Left lobe of liver (tissue), 2 donors: ENCODE measurements around the gene THAP11. TPM values are rescaled to one million over a fixed set of nuclear protein-coding genes. Genes with fewer than 3 reads are reported as not detected.

Experiments
- ATAC-seq: fragments of 200-7000 bp; cut with Tn5 transposase; one replicate; pipeline ENCODE4 v1.9.1; 2020; ENCODE audit warnings: mild to moderate bottlenecking, moderate library complexity
- DNase-seq: peaks from one replicate; pipeline ENCODE4 v3.0.0-alpha.2; 2020; ENCODE audit warnings: low spot score
- total RNA-seq: library from RNA; stranded (reverse); gene quantifications from one replicate; pipeline ENCODE4 v1.2.1, GENCODE V29; 2021
- donor health status: DM: no; HTN: no; CAD: no; lungs with moderate emphysema.
- donor health status: DM: no; HTN: yes; CAD: no.

Gene THAP11
- total RNA-seq: 12.8 TPM

DNA sequence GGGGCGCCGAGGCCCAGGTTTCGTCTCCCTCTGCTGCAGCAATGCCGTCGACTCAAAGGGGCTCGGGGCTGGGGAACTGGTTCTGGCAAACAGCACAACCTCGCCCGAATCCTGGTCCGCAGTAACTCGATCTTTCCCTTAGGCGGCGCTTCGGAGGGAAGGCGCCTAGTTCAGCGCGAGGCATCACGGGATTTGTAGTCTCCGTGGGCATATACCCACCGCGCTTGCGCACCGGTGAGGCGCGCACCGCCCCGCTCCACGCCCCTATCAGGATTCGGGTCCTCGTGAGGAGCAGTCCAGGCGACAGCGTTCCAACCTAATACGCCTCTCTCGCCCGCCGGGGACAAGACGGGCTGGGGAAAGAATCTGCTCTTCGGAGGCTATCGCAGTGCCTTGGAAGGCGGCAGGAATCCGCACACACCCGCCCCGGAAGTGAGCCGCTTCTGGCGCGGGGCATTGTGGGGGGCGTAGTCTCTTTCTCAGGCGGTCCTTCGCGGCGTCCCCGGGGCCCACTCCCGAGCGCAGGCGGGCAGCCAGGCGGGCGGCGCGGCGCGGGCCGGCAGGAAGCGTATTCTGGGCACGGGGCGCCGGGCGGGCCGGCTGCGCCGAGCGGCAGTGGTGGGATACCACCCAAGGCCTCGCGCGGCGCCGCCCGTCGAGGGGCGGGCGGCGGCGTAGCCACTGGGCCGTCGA is at the start of gene THAP11:
THAP11 (plus strand) TSS at position 505 of the 693 bp plus-strand sequence. CDS start 235 bp downstream, outside the sequence.
- ATAC-seq (peak; percentile 74), DNase-seq (peak; percentile 95)

DNA sequence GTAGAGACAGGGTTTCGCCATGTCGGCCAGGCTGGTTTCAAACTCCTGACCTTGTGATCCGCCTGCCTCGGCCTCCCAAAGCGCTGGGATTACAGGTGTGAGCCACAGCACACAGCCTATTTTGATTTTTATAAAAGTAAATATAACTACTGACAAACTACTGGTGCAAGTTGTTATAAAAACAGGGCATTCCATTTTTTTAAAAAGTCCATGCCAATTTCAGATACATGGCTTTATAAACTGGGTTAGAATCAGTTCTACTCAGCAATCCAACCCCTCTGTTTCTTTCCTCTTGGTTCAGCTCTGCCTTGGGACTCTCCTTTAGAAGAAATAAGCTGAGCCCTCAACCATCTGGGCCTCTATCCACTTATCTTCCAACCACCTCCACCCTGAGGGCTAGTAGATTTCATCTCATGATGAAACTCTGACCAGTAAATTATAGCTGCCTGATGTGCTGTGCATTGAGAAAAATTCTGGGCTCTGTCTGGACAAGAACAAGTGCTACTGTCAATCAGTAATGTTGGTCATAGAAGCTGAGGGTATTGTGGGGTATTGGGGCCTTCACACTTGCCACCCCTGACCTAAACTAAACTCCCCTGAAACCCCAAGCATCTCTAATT is 45.9 kb upstream of the THAP11 start:
- ATAC-seq (no peak), DNase-seq (no peak)

DNA sequence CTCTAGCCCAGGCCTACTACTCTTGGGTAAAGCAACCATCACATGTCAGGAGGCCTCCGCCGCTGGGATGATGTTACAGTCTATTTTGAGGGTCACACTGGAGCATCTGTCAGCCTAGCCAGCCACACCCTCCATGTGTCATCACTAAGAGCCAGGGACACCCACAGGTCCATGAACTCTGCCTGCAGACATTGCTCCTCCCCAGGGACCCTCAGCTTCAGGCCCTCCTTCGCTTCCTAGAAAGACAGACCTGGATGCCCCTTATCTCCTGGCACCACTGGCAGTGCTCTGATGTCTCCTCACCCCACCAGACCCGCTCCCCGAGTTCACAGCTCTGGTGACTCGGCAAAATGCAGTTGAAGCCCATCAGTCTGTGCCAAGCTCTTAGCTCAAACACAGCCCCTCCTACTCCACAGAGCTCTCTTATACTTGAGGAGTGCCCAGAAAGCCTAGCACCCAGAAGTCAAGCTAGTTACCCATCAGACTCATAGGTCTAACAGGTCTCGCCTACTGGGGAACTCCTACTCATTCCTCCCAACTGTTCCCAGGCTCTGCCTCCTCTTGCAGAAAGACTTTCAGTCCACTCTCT is 41.7 kb upstream of the THAP11 start:
- DNase-seq: no peak
- ATAC-seq: no peak

DNA sequence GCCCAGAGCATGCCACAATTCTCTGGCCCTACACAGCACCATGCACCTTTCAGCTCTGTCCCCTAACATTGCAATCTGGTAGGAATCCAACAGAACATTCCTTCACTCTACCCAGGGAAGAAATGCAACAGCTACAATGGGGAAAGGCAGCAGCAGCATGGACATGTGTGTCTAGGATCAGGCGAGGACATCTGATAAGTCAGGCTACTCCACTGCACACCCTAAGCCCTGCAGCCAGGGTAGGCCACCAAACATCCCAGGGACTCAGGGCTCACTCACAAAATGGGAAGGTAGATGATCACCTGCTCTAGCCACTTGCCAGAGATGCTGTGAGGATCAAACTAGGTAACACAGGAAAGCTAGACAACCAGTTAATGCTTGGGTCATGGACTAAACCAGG is 40.9 kb upstream of the THAP11 start:
- ATAC-seq (no peak), DNase-seq (no peak)

DNA sequence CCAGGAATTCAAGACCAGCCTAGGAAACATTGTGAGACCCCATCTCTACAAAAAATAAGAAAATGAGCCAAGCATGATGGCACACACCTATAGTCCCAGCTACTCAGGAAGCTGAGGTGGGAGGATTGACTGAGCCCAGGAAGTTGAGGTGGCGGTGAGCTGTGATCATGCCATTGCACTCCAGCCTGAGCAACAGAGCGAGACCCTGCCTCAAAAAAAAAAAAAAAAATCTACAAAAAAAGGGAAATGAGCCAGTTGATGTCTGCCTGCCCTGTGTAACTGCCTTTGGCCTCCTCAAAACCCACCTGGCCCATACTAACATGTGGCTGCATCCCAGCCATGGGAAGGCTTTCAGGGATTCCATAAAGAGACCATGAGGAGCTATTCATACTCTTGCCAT is 40.2 kb upstream of the THAP11 start:
- no peak for ATAC-seq

DNA sequence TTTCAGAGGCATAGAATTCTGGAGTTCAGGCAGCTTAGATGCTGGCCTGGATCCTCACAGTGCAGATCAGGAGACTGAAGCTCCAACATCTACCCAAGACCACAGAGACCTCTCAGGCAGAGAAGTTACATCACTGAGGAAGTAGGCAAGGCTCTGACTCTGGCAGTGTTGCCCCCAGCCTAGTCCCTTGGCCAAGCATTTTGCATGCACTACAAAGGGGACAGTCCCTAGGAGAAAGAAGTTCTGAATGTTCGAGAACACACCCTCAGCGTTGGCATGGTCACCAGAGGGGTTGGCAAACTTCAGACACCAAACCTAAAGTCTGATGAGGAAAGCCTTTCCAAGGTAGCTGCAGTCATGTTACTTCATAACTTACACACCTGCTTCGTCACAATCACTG is 38.2 kb upstream of the THAP11 start:
- ATAC-seq: no peak
- DNase-seq: no peak

More for the DNA sequence above, 40.2 kb upstream of the THAP11 start:
- DNase-seq: no peak

DNA sequence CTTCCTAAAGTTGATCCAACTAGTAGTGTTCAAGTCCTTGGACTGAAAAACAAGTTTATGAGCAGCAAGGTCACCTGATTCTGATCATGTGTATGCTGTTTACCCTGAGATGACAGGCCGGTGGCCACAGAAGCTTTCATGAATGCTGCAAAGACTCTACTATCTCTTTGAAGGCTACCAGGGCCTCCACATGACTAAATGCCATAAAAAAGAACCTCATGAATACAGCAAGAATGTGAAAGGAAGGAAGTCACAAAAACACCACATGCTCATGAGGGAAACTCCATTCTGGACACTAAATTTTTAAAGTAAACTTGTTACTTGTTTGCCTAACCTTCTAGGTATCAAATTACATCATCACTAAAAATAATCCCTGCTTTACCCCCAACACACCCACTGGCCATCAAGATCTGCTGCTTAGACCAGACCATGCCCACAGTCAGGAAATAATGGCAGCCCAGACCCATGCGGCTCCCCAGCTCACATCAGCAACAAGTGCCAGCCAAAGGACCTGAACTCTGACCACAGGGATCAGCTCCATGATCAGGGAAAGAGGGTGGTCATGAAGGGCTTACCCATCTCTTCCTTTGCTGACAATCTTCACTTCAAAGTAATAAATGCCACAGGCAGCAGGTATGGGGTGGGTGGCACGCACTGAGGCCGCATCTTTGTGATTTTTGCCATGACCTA is 37.1 kb upstream of the THAP11 start:
- ATAC-seq (peak; percentile 9), DNase-seq (peak; percentile 58)

DNA sequence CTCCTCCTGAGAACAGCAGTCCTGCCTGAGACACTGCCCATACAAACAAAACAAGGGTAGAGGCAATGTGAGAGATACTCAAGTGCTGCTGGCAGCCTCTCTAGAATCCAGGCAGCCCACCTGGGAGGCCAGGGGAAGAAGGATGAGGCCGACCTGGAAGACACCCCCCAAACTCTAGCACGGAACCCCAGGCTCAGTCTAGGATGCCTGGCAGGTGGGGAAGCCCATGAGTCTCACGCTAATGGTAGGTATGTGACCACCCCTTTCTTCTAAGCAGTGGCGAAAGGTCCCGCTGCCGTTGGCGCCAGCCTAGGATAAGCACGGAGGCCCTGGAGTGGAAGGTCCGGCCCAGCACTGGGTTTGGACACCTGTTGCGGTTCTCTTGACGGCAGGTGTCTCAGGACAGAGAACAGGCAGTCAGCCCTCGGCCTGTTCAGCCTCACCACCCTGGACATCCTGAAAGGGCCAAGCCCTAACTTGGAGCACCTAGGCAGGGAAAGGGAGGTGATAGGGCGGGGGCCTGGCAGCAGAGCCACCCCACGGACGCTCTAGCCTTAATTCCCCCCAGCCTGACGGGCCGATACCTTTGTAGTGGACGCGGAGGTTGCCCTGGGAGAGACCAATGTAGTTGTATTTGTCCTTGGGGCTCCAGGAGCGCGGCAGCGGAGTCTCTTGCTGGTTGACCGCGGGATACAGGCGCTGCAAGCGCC is 36.2 kb upstream of the THAP11 start:
- DNase-seq: peak; percentile 54
- peak; percentile 2 for ATAC-seq

DNA sequence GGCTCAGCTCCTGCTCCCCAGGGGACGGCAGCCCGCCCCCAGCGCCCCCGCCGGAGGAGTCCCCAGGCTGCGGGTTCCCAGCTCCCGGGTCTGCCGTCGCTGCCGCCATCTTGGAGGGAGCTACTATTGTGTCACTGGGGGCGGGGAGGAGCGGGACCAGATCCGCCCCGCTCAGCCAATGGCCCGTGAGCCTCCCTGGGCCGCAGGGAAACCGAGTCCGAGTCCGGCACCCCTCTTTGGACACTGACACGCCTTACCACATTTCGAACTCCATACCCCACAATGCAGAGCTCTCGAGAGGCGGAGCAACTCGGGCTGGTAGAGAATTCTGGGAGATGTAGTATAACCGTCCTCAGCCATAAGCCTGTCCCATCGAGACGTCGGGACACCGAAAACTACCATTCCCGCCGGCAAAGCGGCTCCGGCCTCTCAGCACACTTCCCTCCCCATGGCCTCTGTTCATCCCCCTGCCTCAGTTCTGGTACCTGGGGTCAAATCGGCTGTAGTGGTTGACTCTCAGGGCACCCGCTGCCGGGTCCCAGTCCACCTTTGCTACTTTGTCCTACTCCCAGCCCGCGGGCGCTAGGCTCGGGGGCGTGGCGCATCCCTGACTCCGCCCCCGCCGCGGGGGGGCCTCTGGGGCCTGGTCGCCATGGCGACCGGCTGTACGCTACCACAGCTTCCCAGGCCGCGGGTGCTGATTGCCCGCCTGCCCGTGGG is 35.5 kb upstream of the THAP11 start, which contains the start of the genes RANBP10 and TSNAXIP1:
RANBP10 (minus strand) TSS at position 133 of the 720 bp plus-strand sequence; CDS start at position 109, 24 bp downstream.
TSNAXIP1 (plus strand) TSS at position 462 of the 720 bp plus-strand sequence. CDS start 261 bp downstream, outside the sequence.
- peak; percentile 98 for DNase-seq
- ATAC-seq: peak; percentile 89

DNA sequence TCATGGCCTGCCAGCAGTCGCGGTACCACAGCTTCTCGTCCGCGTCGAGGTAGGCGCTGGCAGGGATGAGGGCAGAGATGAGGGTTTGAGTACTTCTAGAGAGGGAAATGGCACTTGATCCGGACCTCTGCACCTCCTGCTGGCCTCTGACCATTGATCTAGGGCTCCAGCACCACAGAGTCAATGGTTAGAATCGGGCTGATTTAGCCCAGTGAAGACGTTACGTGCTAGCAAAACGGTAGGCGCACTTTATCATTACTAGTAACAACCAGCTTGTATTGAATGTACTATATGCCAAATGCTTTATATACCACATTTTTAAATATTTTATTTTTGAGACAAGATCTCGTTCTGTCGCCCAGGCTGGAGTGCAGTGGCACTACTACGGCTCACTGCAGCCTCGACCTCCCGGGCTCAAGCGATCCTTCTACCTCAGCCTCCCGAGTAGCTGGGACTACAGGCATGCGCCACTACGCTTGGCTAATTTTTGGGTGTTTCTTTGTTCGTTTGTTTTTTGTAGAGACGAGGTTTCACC is 34.9 kb upstream of the THAP11 start:
- ATAC-seq (no peak), DNase-seq (no peak)

DNA sequence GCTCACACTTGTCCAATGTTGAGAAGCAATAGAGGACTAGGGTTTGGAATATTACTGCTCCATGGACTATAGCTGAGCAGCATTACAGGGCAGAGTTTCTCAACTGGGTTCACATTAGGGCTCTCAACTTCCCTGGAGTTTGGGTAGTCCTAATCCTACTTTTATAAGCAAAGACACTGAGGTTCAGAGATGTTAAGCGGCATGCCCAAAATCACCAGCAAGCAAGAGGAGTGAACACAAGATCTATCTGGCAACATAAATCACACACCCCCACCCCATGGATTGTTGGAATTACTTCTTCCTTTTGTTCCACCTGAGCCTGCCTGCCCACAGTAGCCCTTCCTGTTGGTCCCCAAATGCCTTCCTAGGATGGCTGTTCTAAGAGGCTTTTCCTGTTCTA is 30.2 kb upstream of the THAP11 start:
- no peak for DNase-seq
- ATAC-seq: no peak

DNA sequence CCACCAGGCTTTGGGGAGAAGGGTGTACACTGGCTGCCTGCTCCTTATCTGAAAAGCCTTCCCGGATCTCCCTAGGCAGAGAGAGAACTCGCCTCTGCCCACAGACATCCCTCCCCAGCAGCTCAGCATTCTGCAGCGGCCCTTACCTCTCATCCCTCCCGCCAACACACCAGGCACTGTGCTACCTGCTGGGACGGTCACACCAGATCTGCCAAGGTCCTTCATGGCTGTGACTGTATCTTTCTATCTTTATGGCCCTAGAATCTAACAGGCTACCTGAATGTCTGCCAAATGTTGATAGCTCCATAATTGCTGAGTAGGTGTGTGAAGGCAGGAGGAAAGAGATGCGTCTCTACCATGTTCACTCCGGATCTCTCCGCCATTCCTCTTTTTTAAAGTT is 27.6 kb upstream of the THAP11 start:
- ATAC-seq (no peak), DNase-seq (no peak)

DNA sequence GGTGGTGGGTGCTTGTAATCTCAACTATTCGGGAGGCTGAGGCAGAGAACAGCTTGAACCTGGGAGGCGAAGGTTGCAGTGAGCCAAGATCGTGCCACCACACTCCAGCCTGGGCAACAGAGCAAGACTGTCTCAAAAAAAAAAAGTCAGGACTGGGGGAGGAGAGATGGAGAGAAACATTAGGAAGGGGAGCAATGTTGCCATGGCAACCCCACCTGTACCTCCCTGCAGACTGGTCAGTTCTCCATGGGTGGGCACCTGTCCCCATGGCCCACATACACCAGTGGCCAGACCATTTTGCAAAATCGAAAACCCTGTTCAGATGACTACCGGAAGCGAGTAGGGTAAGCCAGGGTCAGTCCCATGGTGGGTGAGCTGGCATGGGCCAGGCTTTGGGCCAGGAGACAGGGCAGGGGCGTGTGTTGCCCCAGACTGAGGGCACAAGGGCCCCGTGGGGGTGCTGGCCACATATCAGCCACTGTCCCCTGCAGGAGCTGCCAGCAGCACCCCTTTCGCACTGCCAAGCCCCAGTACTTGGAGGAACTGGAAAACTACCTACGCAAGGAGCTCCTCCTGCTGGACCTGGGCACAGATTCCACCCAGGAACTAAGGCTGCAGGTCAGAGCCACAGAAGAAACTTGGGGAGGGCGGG is 21.4 kb upstream of the THAP11 start:
- ATAC-seq: no peak
- DNase-seq: no peak

DNA sequence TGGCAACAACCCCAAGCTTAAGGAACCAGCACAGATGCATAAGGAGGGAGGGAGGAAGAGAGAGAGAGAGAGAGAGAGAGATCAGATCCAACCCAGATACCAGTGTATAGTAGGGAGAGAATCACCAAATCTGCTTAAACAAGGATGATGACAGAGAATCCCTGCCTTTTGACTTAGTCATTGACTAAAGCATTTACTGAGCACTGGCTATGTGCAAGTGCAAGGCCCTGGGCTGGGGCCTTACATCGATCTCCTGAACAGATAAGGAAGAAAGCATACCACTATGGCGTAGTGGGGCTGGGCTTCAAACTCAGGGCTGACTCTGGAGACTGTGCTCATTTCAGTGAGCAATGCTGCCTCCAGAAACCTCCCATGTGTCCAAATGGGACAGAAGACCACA is 19.6 kb upstream of the THAP11 start:
- ATAC-seq (no peak), DNase-seq (no peak)

DNA sequence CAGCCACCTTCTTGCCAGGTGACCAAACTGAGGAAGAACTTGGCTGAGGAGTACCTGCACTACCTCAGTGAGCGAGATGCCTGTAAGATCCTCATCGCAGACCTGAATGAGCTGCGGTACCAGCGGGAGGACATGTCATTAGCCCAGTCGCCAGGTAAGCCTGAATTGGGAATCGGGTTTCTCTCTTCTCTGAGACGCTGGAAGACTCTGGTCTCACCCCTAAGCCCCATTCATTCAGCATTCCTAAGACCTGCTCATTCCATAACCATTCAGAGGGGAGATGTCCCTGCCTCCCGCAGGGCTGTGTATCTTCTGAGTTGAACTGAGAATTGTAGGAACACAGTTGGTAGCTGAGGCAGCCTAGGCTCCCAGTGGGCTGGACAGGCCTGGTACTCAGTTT is 17.0 kb upstream of the THAP11 start:
- no peak for ATAC-seq
- no peak for DNase-seq

DNA sequence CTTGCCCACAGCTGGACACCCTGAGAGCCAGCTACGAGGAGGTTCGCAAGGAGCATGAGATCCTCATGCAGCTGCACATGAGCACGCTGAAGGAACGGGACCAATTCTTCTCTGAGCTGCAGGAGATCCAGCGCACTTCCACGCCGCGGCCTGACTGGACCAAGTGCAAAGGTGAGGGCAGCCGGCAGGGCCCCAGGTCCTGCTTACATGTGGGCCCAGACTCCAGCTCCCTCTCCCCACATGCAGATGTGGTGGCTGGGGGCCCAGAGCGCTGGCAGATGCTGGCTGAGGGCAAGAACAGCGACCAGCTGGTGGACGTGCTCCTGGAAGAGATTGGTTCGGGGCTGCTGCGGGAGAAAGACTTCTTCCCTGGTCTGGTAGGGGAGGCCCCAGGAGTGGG is 16.2 kb upstream of the THAP11 start:
- no peak for DNase-seq

DNA sequence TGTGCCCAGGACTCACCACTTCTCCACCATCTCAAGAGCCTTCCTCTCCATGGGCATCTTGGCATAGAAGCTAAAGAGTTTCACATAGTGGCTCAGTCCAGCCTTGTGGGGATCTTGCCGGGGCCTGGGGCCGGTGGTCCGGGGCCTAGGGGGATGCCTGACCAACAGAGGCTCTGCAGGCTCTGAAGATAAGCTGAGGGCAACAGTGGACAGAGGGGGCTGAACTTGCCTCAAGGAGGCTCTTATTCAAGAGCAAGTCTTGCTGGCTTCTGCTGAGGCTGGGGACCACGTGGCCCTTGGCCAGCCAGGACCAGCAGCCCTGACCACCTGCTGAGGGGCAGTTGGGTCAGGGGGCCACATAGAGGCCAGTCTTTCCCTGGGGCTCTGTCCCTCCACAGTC is 13.5 kb upstream of the THAP11 start:
- no peak for DNase-seq
- no peak for ATAC-seq

More for the DNA sequence above, 16.2 kb upstream of the THAP11 start:
- ATAC-seq: no peak

DNA sequence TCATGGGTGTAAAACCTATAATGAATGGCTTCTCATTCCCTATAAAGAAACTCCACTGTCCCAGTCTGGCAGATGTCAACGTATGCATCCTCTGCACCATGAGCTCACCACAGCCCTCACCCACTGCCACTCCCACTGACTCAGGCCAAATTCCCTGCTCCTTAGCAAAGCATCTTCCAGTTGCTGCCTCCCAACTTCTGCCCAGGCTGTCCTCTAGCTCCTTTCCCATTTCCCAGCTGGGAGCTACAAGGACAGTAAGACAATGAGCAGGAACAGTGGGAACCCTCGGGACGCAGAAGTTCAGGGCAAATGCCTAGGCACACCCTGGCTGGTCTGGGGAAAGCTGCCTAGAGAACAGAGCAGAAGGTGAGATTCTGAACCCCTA is 9.1 kb upstream of the THAP11 start:
- peak; percentile 10 for ATAC-seq
- DNase-seq: no peak
